ENCODE results near the gene FZD10. TPM values are rescaled to one million over a fixed set of nuclear protein-coding genes. Genes with fewer than 3 reads are reported as not detected.

FZD10 gene
- total RNA-seq, 2 experiments from 2014 or later: not detected

- no peaks in the 10 kb centered on the region for H3K36me3 Mint-ChIP-seq
- DNase-seq: no peak
- no peak overlapping the region for H3K4me3 Mint-ChIP-seq
- H3K27ac Mint-ChIP-seq: no peak overlapping the region
- H3K4me1 Mint-ChIP-seq: no peaks in the 10 kb centered on the region
- no peaks in the 10 kb centered on the region for H3K9me3 Mint-ChIP-seq
- peaks cover 11% of the 10 kb centered on the region for H3K27me3 Mint-ChIP-seq
These were observed 21.2 kb upstream of the FZD10 start for GRCh38 chr12:130141105-130141504.

DNA sequence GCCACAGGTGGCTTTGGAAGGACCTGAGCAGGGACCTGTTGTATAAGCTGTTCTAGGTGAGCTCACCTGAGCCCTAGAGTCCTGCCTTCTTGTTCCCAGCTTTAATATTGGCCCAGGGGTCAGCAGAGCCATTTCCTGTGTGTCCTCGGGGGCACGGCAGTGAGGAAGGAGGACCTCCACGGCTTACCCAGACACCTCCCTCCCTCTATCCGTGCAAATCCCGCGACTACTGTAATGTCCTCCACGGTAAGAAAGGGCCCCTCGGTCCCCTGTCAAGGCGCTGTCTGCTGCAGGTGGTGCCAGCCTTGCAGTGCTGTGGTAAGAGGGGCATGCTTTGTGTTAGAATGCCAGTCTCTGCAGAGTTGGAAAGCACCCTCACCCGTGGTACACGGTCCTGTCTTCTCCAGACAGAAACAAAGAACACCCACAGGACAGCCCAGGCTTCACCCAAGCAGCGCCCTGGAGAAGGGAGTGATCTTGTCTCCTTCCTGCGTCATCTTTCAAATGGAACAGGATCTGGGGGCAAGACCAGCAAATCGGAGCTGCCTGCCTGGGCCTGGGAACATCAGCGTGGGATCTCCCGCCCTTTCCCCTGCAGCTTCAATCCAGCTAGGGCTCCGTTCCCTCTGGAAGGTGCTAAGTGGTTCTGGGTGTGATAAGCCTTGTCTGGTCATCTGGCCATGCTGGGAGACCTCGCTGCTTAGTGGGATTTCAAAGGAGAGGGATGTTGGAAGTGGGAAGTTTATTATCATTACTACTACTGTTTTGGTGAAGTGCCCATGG, 20.2 kb upstream of the FZD10 start:
- H3K27me3 Mint-ChIP-seq: peaks cover 11% of the 10 kb centered on the region
- no peak overlapping the region for H3K4me3 Mint-ChIP-seq
- H3K36me3 Mint-ChIP-seq: no peaks in the 10 kb centered on the region
- no peaks in the 10 kb centered on the region for H3K9me3 Mint-ChIP-seq
- no peaks in the 10 kb centered on the region for H3K4me1 Mint-ChIP-seq
- no peak for DNase-seq
- no peak overlapping the region for H3K27ac Mint-ChIP-seq

DNA sequence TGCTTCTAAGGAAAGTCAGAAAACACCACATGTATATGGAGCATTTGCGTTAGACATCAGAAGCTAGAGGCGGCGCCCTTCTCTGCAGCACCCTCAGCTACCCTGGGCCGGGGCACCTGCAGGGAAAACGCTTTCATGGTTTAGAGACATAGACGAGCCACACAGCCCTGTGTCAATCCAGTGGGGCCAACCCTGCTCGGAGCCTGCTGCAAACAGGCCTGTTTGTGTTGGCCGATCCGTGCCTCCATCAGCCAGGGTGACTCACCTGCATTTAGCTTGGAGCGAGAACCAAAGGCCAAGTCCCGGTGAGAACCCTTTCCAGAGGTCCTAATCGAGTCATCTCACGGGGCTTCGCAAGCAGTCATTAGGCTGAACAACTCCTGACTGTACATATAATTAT, 19.5 kb upstream of the FZD10 start:
- no peaks in the 10 kb centered on the region for H3K9me3 Mint-ChIP-seq
- H3K4me1 Mint-ChIP-seq: no peaks in the 10 kb centered on the region
- no peak overlapping the region for H3K4me3 Mint-ChIP-seq
- H3K27ac Mint-ChIP-seq: no peak overlapping the region
- DNase-seq: no peak
- no peaks in the 10 kb centered on the region for H3K36me3 Mint-ChIP-seq
- H3K27me3 Mint-ChIP-seq: peaks cover 6% of the 10 kb centered on the region

GRCh38 chr12:130143136-130143535, 19.1 kb upstream of the FZD10 start:
- Mint-ChIP-seq H3K27ac (no peak overlapping the region), H3K4me1 (no peaks in the 10 kb centered on the region), H3K4me3 (no peak overlapping the region), H3K36me3 (no peaks in the 10 kb centered on the region), H3K27me3 (peaks cover 6% of the 10 kb centered on the region), H3K9me3 (no peaks in the 10 kb centered on the region)
- no peak for DNase-seq

DNA sequence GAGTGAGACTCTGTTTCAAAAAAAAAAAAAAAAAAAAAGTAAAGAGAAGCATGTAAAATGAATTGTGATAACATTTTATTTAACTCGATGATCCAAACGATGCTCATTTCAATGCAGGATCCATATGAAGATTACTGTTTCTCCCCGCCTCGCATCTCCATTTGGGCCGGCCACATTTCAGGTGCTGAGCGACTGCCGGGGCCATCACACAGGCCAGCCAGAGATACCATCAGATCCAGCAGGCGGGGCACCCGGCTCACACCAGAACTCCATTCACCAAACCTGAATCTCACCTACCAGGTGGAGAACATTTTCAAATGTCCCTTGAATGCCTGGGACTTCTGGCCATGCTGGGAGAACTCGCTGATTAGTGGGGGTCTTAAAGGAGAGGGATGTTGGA, 18.0 kb upstream of the FZD10 start:
- no peaks in the 10 kb centered on the region for H3K4me1 Mint-ChIP-seq
- H3K36me3 Mint-ChIP-seq: no peaks in the 10 kb centered on the region
- peaks cover 6% of the 10 kb centered on the region for H3K27me3 Mint-ChIP-seq
- H3K27ac Mint-ChIP-seq: no peak overlapping the region
- no peak for DNase-seq
- H3K4me3 Mint-ChIP-seq: no peak overlapping the region
- no peaks in the 10 kb centered on the region for H3K9me3 Mint-ChIP-seq

DNA sequence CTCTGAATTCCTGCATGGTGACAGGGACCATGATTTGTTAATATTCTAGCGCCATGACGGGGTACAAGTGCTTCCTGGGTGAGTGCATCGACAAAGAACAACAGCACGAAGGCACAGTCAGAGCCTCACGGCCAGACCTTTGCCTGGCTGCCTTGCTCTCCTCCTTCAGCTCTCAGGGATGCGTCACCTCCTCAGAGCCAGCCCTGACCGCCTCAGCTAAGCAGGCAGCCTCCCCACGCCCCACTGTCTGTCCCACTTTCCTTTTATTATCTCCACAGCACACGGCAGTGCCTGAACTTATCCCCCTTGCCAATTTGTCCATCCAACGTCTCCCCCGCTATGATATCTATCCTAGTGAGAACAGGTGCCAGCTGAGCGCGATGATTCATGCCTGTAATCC, 16.5 kb upstream of the FZD10 start:
- H3K9me3 Mint-ChIP-seq: no peaks in the 10 kb centered on the region
- no peaks in the 10 kb centered on the region for H3K4me1 Mint-ChIP-seq
- no peak overlapping the region for H3K27ac Mint-ChIP-seq
- peaks cover 6% of the 10 kb centered on the region for H3K27me3 Mint-ChIP-seq
- no peak overlapping the region for H3K4me3 Mint-ChIP-seq
- DNase-seq: no peak
- H3K36me3 Mint-ChIP-seq: no peaks in the 10 kb centered on the region

DNA sequence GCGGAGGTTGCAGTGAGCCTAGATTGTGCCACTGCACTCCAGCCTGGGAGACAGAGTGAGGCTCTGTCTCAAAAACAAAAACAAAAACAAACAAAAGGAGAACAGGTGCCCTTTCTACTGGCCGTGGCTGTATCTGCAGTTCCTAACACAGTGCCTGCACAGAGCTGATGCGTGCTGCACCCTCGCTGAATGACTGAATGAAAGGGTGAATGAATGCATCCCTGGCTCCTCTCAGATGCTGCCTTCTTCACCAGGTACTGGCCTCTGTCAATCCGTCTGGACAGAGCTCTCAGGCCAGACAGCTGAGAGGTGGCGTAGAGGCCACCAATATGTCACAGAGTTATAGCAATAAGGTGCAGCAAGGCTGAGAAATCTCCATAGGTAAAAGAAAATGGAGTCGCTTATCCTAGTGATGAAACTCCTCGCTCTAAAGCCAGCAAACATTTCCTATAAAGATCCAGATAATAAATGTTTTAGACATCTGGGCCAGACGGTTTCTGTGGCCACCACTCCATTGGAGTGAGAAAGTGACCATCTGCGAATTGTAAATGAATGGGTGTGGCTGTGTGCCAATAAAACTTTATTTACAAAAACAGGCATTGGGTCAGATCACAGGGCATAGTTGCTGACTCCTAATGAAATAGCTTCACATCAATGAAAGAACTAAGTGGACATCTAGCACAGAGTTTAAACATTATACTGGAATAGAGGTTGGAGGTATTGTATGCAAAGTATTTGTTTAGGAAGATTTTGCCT, 15.9 kb upstream of the FZD10 start:
- Mint-ChIP-seq H3K36me3 (no peaks in the 10 kb centered on the region), H3K4me1 (no peaks in the 10 kb centered on the region), H3K9me3 (no peaks in the 10 kb centered on the region), H3K4me3 (no peak overlapping the region), H3K27ac (no peak overlapping the region), H3K27me3 (peaks cover 9% of the 10 kb centered on the region)
- DNase-seq: no peak

DNA sequence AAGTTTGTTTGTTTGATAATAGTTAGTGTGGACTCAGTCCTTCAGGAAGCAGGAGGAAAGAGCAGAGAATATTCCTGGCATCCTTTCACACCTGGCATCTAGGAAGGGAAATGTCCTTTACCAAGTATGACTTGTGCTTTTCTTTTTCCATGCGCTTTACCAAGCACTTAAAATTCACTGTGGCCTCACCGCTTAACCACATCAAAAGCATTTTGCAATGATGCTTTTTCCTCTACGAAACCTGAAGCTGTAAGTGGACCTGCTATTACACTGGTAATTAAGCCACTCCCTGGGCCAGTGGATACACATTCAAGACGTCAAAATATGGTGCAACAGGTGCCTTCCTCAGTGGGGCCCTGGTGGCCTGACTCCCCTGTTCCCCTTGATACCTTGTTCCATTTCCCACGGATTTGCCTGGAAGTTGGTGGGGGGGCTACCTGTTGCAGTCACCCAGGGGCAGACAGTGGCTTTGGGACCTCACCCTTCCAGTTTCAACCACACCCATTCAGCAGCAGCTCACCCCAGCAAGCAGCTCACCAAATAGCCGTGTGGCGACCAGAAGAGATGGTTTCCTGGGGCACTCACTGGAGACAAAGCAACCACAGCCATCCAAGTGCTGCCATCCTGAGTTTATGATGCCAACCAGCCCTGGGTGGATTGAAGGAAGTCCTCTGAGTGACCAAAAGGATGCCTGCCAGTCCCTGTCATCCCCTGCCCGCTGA, 14.2 kb upstream of the FZD10 start:
- no peaks in the 10 kb centered on the region for H3K36me3 Mint-ChIP-seq
- H3K27me3 Mint-ChIP-seq: peaks cover 5% of the 10 kb centered on the region
- H3K9me3 Mint-ChIP-seq: no peaks in the 10 kb centered on the region
- H3K4me3 Mint-ChIP-seq: no peak overlapping the region
- DNase-seq: no peak
- no peaks in the 10 kb centered on the region for H3K4me1 Mint-ChIP-seq
- no peak overlapping the region for H3K27ac Mint-ChIP-seq

DNA sequence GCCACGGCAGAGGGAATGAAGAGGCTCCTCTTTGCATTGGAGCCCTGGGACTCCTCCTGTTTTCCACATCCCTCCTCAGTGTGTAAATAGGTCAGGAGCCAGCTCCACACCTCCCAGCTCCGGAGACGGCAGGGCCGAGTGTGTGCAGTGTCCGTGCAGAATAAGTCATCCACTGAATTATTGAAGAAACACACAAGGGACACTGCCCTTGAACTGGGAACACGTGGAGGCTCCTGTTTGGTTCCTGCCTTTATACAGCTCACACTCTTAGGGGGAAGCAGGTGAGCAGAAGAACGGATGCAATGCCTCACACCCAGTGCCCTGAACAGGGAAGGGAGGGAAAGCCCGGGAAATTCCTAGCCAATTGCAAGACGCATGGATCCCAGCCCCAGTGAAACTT, 10.4 kb upstream of the FZD10 start:
- Mint-ChIP-seq H3K9me3 (no peaks in the 10 kb centered on the region), H3K27me3 (peaks cover 31% of the 10 kb centered on the region), H3K4me1 (no peaks in the 10 kb centered on the region), H3K27ac (no peak overlapping the region), H3K4me3 (no peak overlapping the region), H3K36me3 (no peaks in the 10 kb centered on the region)
- DNase-seq: no peak

- Mint-ChIP-seq H3K27me3 (peaks cover 34% of the 10 kb centered on the region), H3K4me1 (no peaks in the 10 kb centered on the region), H3K27ac (no peak overlapping the region), H3K36me3 (no peaks in the 10 kb centered on the region), H3K9me3 (no peaks in the 10 kb centered on the region), H3K4me3 (no peak overlapping the region)
- DNase-seq: no peak
These were observed 9.9 kb upstream of the FZD10 start for GRCh38 chr12:130152386-130152785.

DNA sequence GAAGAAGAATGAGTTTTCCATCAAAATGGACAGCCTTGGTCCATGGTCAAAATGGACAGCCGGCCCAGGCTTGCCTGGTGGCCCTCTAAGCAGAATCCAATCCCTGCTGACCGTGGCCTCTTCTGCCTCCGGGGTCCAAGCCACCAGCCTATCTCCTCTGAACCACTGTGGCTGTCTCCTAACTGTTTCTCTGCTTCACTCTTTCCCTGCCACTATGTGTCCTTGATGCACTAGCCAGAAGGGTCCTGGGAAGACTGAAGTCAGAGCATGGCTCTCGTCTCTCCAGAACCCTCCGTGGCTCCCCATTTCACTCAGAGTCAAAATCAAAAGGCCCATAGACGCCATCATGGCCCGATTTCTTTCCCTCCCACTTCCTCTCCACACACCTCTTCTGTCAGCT, 8.5 kb upstream of the FZD10 start:
- no peak for DNase-seq
- Mint-ChIP-seq H3K4me1 (no peaks in the 10 kb centered on the region), H3K36me3 (no peaks in the 10 kb centered on the region), H3K4me3 (no peak overlapping the region), H3K27me3 (peaks cover 34% of the 10 kb centered on the region), H3K27ac (no peak overlapping the region), H3K9me3 (no peaks in the 10 kb centered on the region)

GRCh38 chr12:130154276-130155070, 7.8 kb upstream of the FZD10 start:
- H3K4me3 Mint-ChIP-seq: no peak overlapping the region

GRCh38 chr12:130155416-130156073, 6.7 kb upstream of the FZD10 start:
- no peak overlapping the region for H3K27ac Mint-ChIP-seq
- no peak overlapping the region for H3K4me3 Mint-ChIP-seq
- DNase-seq: no peak
- H3K4me1 Mint-ChIP-seq: no peaks in the 10 kb centered on the region
- no peaks in the 10 kb centered on the region for H3K36me3 Mint-ChIP-seq
- H3K27me3 Mint-ChIP-seq: peaks cover 34% of the 10 kb centered on the region
- H3K9me3 Mint-ChIP-seq: no peaks in the 10 kb centered on the region

More at GRCh38 chr12:130154276-130155070, 7.8 kb upstream of the FZD10 start:
- Mint-ChIP-seq H3K27ac (no peak overlapping the region), H3K36me3 (no peaks in the 10 kb centered on the region), H3K27me3 (peaks cover 34% of the 10 kb centered on the region), H3K4me1 (no peaks in the 10 kb centered on the region), H3K9me3 (no peaks in the 10 kb centered on the region)
- no peak for DNase-seq

- no peak overlapping the region for H3K27ac Mint-ChIP-seq
These were observed 5.5 kb upstream of the FZD10 start for GRCh38 chr12:130156652-130157275.

More at GRCh38 chr12:130156652-130157275, 5.5 kb upstream of the FZD10 start:
- Mint-ChIP-seq H3K9me3 (no peaks in the 10 kb centered on the region), H3K4me1 (no peaks in the 10 kb centered on the region), H3K4me3 (no peak overlapping the region), H3K36me3 (no peaks in the 10 kb centered on the region), H3K27me3 (peaks cover 41% of the 10 kb centered on the region)
- DNase-seq: no peak

Measured in activated naive CD8-positive, alpha-beta T cell treated with anti-CD3 and anti-CD28 coated beads for 36 hours (primary cell).